Measurements from ENCODE around the gene CYP2J2. TPM values are rescaled to one million over a fixed set of nuclear protein-coding genes. Genes with fewer than 3 reads are reported as not detected.
A peak's percentile ranks its signal among the peaks of the same experiment; 100 is the strongest.
"Not testable (repeated sequence)": the region's sequence is repeated elsewhere in the genome, so short reads cannot be mapped to it uniquely, and the experiment has no call there.

The CYP2J2 gene
- total and polyA plus RNA-seq, 4 donors, result 4.5 to 8.6 (median 5.5) TPM

GRCh38 chr1:59924653-59925052 is 1.9 kb downstream of the CYP2J2 start:
- no peak overlapping the region for H3K4me3 ChIP-seq (ENCODE audit: low read depth, low read length)
- peaks cover 6% of the 10 kb centered on the region for H3K4me1 ChIP-seq (ENCODE audit: control insufficient read depth, insufficient read depth, low read length)
- no peak for DNase-seq (ENCODE audit: low read depth in 4 of 6, low spot score in 6 of 6)

GRCh38 chr1:59921258-59921899 is 5.2 kb downstream of the CYP2J2 start:
- not testable (repeated sequence) for H3K9me3 ChIP-seq (ENCODE audit: control insufficient read depth, insufficient read depth, low read length); DNase-seq (ENCODE audit: low read depth in 4 of 6, low spot score in 6 of 6); H3K27me3 ChIP-seq (ENCODE audit: control insufficient read depth, insufficient read depth, low read length); H3K4me1 ChIP-seq (ENCODE audit: control insufficient read depth, insufficient read depth, low read length); H3K27ac ChIP-seq (ENCODE audit: low read depth, low read length); H3K4me3 ChIP-seq (ENCODE audit: low read depth, low read length); H3K36me3 ChIP-seq (ENCODE audit: control insufficient read depth, insufficient read depth, low read length)
- 92% methylated on average over 4 of the region's 6 CpGs for WGBS (ENCODE audit: insufficient coverage)

More at GRCh38 chr1:59924653-59925052, 1.9 kb downstream of the CYP2J2 start:
- Histone ChIP-seq H3K27me3 (ENCODE audit: control insufficient read depth, insufficient read depth, low read length) (peaks cover 2% of the 10 kb centered on the region), H3K36me3 (ENCODE audit: control insufficient read depth, insufficient read depth, low read length) (no peaks in the 10 kb centered on the region), H3K27ac (ENCODE audit: low read depth, low read length) (no peak overlapping the region), H3K9me3 (ENCODE audit: control insufficient read depth, insufficient read depth, low read length) (peaks cover 4% of the 10 kb centered on the region)

- DNase-seq (ENCODE audit: low read depth in 4 of 6, low spot score in 6 of 6), result peak in 1 of 6 donors; percentile 29
- Histone ChIP-seq H3K27ac (ENCODE audit: low read depth, low read length) (no peak overlapping the region), H3K9me3 (ENCODE audit: control insufficient read depth, insufficient read depth, low read length) (no peaks in the 10 kb centered on the region), H3K27me3 (ENCODE audit: control insufficient read depth, insufficient read depth, low read length) (no peaks in the 10 kb centered on the region), H3K4me3 (ENCODE audit: low read depth, low read length) (no peak overlapping the region), H3K4me1 (ENCODE audit: control insufficient read depth, insufficient read depth, low read length) (peaks cover 6% of the 10 kb centered on the region), H3K36me3 (ENCODE audit: control insufficient read depth, insufficient read depth, low read length) (no peaks in the 10 kb centered on the region)
- WGBS (ENCODE audit: insufficient coverage), result no CpG with 5 or more reads among the region's 2 CpGs
Observed at GRCh38 chr1:59919746-59920145, 6.8 kb downstream of the CYP2J2 start.

- 100% methylated on average over 1 of the region's 2 CpGs for WGBS (ENCODE audit: insufficient coverage)
- Histone ChIP-seq H3K4me3 (ENCODE audit: low read depth, low read length) (no peak overlapping the region), H3K27me3 (ENCODE audit: control insufficient read depth, insufficient read depth, low read length) (no peaks in the 10 kb centered on the region)
Observed at GRCh38 chr1:59917785-59918180, 8.8 kb downstream of the CYP2J2 start.

GRCh38 chr1:59917026-59917784 is 9.4 kb downstream of the CYP2J2 start:
- DNase-seq (ENCODE audit: low read depth in 4 of 6, low spot score in 6 of 6), result peak in 4 of 6 donors; percentile 19 to 72 (median 56)
- H3K27me3 ChIP-seq (ENCODE audit: control insufficient read depth, insufficient read depth, low read length), result no peaks in the 10 kb centered on the region
- no peaks in the 10 kb centered on the region for H3K36me3 ChIP-seq (ENCODE audit: control insufficient read depth, insufficient read depth, low read length)
- peaks cover 6% of the 10 kb centered on the region for H3K4me1 ChIP-seq (ENCODE audit: control insufficient read depth, insufficient read depth, low read length)
- no peaks in the 10 kb centered on the region for H3K9me3 ChIP-seq (ENCODE audit: control insufficient read depth, insufficient read depth, low read length)
- peak overlapping the region; percentile 89 for H3K27ac ChIP-seq (ENCODE audit: low read depth, low read length)
- WGBS (ENCODE audit: insufficient coverage), result 65% methylated on average over 6 of the region's 10 CpGs
- no peak overlapping the region for H3K4me3 ChIP-seq (ENCODE audit: low read depth, low read length)

More at GRCh38 chr1:59917785-59918180, 8.8 kb downstream of the CYP2J2 start:
- Histone ChIP-seq H3K9me3 (ENCODE audit: control insufficient read depth, insufficient read depth, low read length) (no peaks in the 10 kb centered on the region), H3K27ac (ENCODE audit: low read depth, low read length) (peak overlapping the region; percentile 89), H3K36me3 (ENCODE audit: control insufficient read depth, insufficient read depth, low read length) (no peaks in the 10 kb centered on the region), H3K4me1 (ENCODE audit: control insufficient read depth, insufficient read depth, low read length) (peaks cover 6% of the 10 kb centered on the region)
- no peak for DNase-seq (ENCODE audit: low read depth in 4 of 6, low spot score in 6 of 6)

GRCh38 chr1:59915516-59915915 is 11.1 kb downstream of the CYP2J2 start:
- Histone ChIP-seq H3K9me3 (ENCODE audit: control insufficient read depth, insufficient read depth, low read length) (no peaks in the 10 kb centered on the region), H3K4me3 (ENCODE audit: low read depth, low read length) (no peak overlapping the region), H3K27me3 (ENCODE audit: control insufficient read depth, insufficient read depth, low read length) (no peaks in the 10 kb centered on the region), H3K27ac (ENCODE audit: low read depth, low read length) (peak overlapping the region; percentile 89), H3K36me3 (ENCODE audit: control insufficient read depth, insufficient read depth, low read length) (no peaks in the 10 kb centered on the region), H3K4me1 (ENCODE audit: control insufficient read depth, insufficient read depth, low read length) (peaks cover 6% of the 10 kb centered on the region)
- no CpG with 5 or more reads among the region's 1 CpG for WGBS (ENCODE audit: insufficient coverage)
- DNase-seq (ENCODE audit: low read depth in 4 of 6, low spot score in 6 of 6), result no peak

- WGBS (ENCODE audit: insufficient coverage), result no CpG with 5 or more reads among the region's 7 CpGs
- not testable (repeated sequence) for H3K36me3 ChIP-seq (ENCODE audit: control insufficient read depth, insufficient read depth, low read length); H3K9me3 ChIP-seq (ENCODE audit: control insufficient read depth, insufficient read depth, low read length); H3K4me1 ChIP-seq (ENCODE audit: control insufficient read depth, insufficient read depth, low read length); H3K4me3 ChIP-seq (ENCODE audit: low read depth, low read length); H3K27ac ChIP-seq (ENCODE audit: low read depth, low read length); DNase-seq (ENCODE audit: low read depth in 4 of 6, low spot score in 6 of 6); H3K27me3 ChIP-seq (ENCODE audit: control insufficient read depth, insufficient read depth, low read length)
Observed at GRCh38 chr1:59914791-59915286, 11.7 kb downstream of the CYP2J2 start.

GRCh38 chr1:59908682-59909081 is 17.9 kb downstream of the CYP2J2 start:
- Histone ChIP-seq H3K9me3 (ENCODE audit: control insufficient read depth, insufficient read depth, low read length) (no peaks in the 10 kb centered on the region), H3K27ac (ENCODE audit: low read depth, low read length) (no peak overlapping the region), H3K4me1 (ENCODE audit: control insufficient read depth, insufficient read depth, low read length) (no peaks in the 10 kb centered on the region), H3K27me3 (ENCODE audit: control insufficient read depth, insufficient read depth, low read length) (no peaks in the 10 kb centered on the region), H3K36me3 (ENCODE audit: control insufficient read depth, insufficient read depth, low read length) (no peaks in the 10 kb centered on the region), H3K4me3 (ENCODE audit: low read depth, low read length) (no peak overlapping the region)
- DNase-seq (ENCODE audit: low read depth in 4 of 6, low spot score in 6 of 6), result no peak
- no CpG with 5 or more reads among the region's 2 CpGs for WGBS (ENCODE audit: insufficient coverage)

- H3K36me3 ChIP-seq (ENCODE audit: control insufficient read depth, insufficient read depth, low read length), result no peaks in the 10 kb centered on the region
- no CpG with 5 or more reads among the region's 2 CpGs for WGBS (ENCODE audit: insufficient coverage)
- no peak for DNase-seq (ENCODE audit: low read depth in 4 of 6, low spot score in 6 of 6)
Observed at GRCh38 chr1:59908084-59908483, 18.5 kb downstream of the CYP2J2 start.

GRCh38 chr1:59906931-59907330 is 19.6 kb downstream of the CYP2J2 start:
- Histone ChIP-seq H3K4me1 (ENCODE audit: control insufficient read depth, insufficient read depth, low read length) (no peaks in the 10 kb centered on the region), H3K9me3 (ENCODE audit: control insufficient read depth, insufficient read depth, low read length) (no peaks in the 10 kb centered on the region), H3K36me3 (ENCODE audit: control insufficient read depth, insufficient read depth, low read length) (no peaks in the 10 kb centered on the region), H3K27ac (ENCODE audit: low read depth, low read length) (no peak overlapping the region), H3K27me3 (ENCODE audit: control insufficient read depth, insufficient read depth, low read length) (no peaks in the 10 kb centered on the region), H3K4me3 (ENCODE audit: low read depth, low read length) (no peak overlapping the region)
- WGBS (ENCODE audit: insufficient coverage), result 88% methylated on average over 1 of the region's 2 CpGs
- DNase-seq (ENCODE audit: low read depth in 4 of 6, low spot score in 6 of 6), result no peak

More at GRCh38 chr1:59908084-59908483, 18.5 kb downstream of the CYP2J2 start:
- Histone ChIP-seq H3K27ac (ENCODE audit: low read depth, low read length) (no peak overlapping the region), H3K27me3 (ENCODE audit: control insufficient read depth, insufficient read depth, low read length) (no peaks in the 10 kb centered on the region), H3K9me3 (ENCODE audit: control insufficient read depth, insufficient read depth, low read length) (no peaks in the 10 kb centered on the region), H3K4me1 (ENCODE audit: control insufficient read depth, insufficient read depth, low read length) (no peaks in the 10 kb centered on the region), H3K4me3 (ENCODE audit: low read depth, low read length) (no peak overlapping the region)
